MG63 (cell line): ENCODE results near the gene CFAP74. TPM values are rescaled to one million over a fixed set of nuclear protein-coding genes. Genes with fewer than 3 reads are reported as not detected.

Experiments
- DNase-seq: peaks from one replicate; pipeline ENCODE4 v3.0.0-alpha.2; 2020
- H3K27me3 ChIP-seq: fragments of 250-450 bp; sonication (Bioruptor Pico); 2 replicates; pipeline ENCODE4 v1.5.1; 2020; ENCODE audit warnings: mild to moderate bottlenecking, moderate library complexity
- H3K36me3 ChIP-seq: fragments of 250-450 bp; sonication (Bioruptor Pico); 2 replicates; pipeline ENCODE4 v1.5.1; 2020; ENCODE audit warnings: mild to moderate bottlenecking, moderate library complexity
- H3K4me3 ChIP-seq: fragments of 250-450 bp; sonication (Bioruptor Pico); 2 replicates; pipeline ENCODE4 v1.5.1; 2020; ENCODE audit warnings: mild to moderate bottlenecking, moderate library complexity
- H3K9me3 ChIP-seq: fragments of 250-450 bp; sonication (Bioruptor Pico); 2 replicates; pipeline ENCODE4 v1.5.1; 2020; ENCODE audit warnings: mild to moderate bottlenecking, moderate library complexity
- total RNA-seq: library from RNA; depleted of rRNA; stranded (reverse); fragments of >200 nt; shearing (Covaris generic); gene quantifications from 2 replicates; pipeline ENCODE4 v1.2.3, GENCODE V29; 2014; ENCODE audit warnings: low replicate concordance

The CFAP74 gene
- total RNA-seq, 1 experiment from 2014 or later, result 0.20 TPM

DNA sequence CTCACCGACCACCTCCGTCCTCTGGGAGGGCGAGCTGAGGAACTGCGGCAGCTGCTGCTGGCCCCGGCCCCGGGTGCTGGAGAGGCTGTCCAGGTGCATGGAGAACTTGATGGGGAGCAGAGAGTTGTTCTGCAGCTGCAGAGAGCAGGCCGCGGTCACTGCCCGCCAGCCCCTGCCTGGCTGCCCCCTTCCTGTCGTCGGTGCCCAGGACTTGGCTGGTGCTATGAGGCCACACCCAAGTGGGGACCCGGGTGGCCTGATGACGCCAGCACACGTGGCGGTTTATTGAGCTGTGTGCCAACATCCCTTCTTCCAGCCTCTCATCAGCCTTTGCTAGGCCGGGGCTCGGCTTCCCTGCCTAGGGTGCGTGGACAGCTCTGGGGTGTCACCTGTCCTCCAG is 79.2 kb downstream of the CFAP74 start:
- Histone ChIP-seq H3K36me3 (no peaks in the 10 kb centered on the region), H3K9me3 (no peaks in the 10 kb centered on the region), H3K4me3 (no peak overlapping the region), H3K27me3 (no peaks in the 10 kb centered on the region)
- DNase-seq, result no peak

DNA sequence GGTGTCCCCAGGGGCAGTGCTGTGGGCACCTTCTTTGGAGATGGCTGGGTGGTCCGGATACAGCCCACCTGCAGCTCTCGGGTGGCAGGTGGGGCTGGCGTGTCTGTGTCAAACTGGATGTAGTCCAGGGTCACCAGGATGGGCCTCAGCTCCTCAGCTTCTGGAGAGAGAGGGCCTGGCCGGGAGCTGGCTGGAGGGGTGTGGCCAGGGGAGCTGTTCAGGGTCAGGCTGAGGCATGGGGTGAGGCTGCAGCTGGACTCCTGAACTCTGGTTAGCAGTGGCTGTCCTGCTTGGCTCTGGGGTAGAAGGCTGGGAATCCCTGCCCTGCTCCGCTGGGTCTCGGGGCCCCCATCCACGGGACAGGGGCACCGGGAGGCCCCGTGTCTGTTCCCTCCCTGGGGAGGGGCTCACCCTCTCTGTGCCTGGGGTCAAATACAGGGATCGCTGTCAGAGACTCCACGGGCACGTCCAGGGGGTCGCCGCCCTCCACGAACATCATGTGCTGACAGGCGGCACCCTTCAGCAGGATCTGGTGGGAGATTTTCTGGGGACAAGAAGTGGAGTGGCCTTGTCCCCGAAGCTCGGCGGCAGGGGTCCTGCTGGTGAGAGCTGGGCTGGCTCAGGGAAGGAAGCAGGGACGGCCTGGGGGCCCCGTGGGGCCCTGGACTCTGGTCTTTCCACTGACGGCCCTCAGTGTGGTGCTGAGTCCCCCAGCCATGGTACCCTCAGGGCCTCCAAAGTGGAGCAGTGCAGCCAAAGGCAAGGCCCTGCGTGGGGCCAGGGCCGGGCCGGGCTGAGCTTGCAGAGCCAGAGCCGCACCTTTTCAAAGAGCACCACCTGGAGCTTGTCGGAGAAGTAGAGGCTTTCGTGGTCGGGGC is 80.4 kb downstream of the CFAP74 start:
- Histone ChIP-seq H3K36me3 (no peaks in the 10 kb centered on the region), H3K4me3 (no peak overlapping the region), H3K27me3 (no peaks in the 10 kb centered on the region), H3K9me3 (no peaks in the 10 kb centered on the region)
- DNase-seq, result no peak

DNA sequence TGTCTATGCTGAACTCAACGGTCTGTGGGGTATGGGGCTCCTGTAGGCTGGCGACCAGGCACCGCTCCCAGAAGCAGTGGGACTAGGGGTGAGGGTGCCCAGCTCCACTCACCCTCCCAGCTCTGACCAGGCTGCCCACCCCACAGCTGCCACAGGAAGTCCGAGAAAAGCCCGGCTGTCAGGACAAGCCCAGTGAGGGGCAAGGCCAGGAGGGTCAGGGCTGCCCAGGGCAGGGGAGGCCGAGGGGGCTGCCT is 81.0 kb downstream of the CFAP74 start:
- Histone ChIP-seq H3K9me3 (no peaks in the 10 kb centered on the region), H3K4me3 (no peak overlapping the region), H3K27me3 (no peaks in the 10 kb centered on the region), H3K36me3 (no peaks in the 10 kb centered on the region)
- no peak for DNase-seq

DNA sequence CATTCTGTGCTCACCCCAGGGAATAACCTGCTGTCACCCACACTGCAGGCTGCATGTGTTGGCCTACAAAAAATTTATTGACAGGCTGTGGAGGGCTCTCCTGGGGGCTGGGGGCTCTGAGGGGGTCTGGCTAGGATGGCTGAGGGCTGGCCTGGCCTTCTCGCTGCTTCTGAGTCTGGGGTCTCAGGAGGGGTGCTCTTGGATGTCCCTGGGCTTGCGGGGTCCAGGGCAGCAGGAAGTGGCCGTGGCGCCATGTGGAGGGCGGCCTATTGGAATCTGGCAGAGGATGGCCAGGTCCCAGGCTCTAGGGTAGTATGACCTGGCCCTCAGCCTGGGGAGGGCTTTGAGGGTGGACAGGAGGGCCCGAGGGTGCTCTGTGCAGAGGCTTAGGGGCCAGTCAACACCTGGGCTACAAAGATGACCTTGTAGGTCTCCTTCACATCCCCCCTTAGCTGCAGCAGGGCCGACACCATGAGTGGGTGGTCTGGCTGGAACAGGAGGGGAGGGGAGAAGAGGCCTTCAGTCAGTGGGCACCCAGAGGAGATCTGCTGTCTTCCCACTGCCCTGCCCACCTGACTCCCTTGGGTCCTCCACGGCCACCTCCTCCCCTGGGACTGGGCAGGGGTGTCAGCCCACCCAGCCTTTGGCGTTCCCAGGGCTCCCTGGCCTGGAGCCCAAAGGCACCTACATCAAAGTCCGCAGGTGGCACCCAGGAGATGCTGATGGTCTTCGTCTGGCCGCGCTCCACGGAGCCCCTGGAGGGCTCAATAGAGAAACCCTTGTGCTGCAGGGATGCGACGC is 81.5 kb downstream of the CFAP74 start:
- Histone ChIP-seq H3K4me3 (no peak overlapping the region), H3K36me3 (no peaks in the 10 kb centered on the region), H3K9me3 (no peaks in the 10 kb centered on the region), H3K27me3 (no peaks in the 10 kb centered on the region)
- DNase-seq, result no peak

DNA sequence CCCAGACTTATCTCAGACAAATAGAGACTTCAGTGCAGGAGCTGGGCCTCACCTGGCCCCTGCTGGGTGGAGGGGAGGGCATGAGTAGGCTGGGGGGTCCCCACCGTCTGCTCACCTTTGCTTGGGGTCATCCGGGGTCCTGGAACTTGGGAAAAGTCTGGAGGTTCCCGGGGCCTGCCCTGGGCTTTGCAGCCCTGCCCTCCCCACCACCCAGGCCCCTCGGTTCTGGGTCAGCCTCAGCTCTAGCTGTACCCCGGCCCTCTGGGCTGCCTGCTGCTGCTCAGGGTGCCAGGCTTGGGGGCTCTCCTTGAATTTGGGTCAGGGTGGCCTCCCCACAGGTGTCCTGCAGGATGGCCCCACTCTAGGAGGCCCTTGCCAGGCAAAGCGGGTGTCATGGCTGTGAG is 82.1 kb downstream of the CFAP74 start:
- no peak for DNase-seq
- Histone ChIP-seq H3K9me3 (no peaks in the 10 kb centered on the region), H3K4me3 (no peak overlapping the region), H3K27me3 (no peaks in the 10 kb centered on the region), H3K36me3 (no peaks in the 10 kb centered on the region)

DNA sequence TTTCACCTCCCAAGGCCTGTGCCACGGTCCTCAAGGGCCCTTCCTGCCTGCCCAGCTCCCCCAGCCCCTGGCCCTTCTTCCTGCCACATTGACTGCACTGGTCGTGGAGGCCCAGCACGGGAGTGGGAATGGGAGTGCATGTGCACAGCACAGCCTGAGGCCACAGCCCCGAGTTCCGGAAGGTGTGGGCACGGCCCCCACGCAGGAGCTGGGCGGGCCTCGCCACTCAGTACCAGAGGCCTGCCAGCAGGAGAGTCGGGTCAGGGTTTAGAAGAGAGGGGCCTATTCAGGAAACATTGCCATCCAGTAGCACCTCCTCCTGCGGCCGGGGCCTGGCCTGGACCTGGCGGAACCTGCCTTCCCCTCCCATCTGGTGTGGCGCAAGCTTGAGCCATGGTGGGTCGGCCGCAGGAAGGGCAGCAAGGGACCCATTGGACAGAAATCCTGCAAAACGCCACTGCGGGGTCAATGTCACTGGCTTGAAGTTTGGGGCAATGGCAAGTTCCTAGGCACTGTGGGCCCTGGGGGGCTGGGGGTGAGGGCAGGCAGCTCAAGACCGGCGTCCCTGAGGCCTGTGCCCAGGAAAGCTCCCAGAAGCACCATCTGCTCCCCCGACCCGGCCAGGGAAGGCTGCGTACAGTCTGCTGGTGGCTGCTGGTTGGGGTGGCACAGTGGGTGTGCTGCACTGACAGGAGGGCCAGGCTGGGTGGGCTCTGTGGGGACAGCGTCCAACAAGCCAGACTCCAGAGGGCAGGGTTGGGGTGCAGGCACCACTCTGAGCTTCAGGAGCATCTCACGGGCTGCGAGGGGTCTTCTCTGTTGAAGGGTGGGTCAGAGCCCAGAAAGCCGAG is 82.8 kb downstream of the CFAP74 start:
- H3K27me3 ChIP-seq, result no peaks in the 10 kb centered on the region
- no peak overlapping the region for H3K4me3 ChIP-seq
- H3K9me3 ChIP-seq, result no peaks in the 10 kb centered on the region
- H3K36me3 ChIP-seq, result no peaks in the 10 kb centered on the region
- DNase-seq, result no peak

DNA sequence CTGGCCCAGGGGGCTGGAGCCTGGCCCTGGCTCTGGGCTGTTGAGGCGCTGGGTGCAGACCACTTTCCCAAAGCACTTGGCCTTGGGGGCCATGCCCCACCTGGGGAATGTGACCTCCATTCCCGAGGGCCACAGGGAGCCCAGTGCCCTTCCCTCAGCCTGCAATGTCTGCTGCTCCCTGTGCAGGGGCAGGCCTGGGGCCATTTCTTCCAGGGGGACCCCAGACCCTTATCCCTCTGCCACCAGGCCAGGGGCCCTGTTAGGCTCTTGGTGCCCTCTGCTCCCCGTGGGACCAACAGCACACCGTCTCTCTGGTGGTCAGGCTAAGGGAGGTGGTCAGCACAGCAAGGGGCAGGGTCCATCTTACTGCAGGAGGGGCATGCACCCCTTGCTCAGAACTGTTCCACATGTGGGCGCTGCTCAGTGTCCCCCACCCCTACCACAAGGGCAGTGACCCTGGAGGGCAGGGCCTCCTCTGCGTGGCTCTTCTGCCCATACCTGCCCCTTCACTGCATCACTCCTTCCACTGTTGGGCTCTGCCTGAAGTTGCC is 83.5 kb downstream of the CFAP74 start:
- DNase-seq, result no peak
- Histone ChIP-seq H3K36me3 (no peaks in the 10 kb centered on the region), H3K9me3 (no peaks in the 10 kb centered on the region), H3K27me3 (no peaks in the 10 kb centered on the region), H3K4me3 (no peak overlapping the region)

DNA sequence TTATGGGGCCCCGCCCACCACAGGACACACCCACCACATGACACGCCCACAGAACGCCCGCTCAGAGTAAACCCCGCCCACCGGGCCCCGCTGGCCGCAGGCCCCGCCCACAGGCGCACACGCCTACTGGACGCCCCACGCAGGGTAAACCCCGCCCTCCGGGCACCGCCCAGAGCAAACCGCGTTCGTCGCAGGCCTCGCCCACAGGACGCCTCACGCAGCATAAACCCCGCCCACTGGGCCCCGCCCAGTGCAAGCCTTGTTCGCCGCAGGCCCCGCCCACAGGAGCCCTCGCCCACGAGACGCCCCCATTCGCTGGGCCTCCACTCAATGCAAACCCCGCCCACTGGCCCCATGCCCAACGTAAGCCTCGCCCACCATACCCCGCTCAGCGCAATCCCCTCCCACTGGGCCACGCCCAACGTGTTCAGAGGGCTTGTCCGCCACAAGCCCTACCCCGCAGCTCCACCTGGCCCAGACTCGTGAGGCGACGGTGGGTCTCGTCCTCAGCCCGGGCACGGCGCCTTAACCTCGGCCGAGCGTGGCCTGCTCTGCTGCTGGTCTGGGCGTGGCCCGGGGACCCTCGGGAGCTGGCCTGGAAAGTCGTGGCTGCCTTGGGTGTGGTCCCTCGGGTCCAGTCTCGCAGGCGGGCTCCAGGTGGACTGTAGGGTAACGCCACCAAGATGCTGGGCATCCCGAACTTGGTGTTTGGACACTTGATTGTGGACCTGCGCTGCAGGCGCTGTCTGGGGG is 84.1 kb downstream of the CFAP74 start:
- Histone ChIP-seq H3K4me3 (peak overlapping the region; percentile 38), H3K9me3 (no peaks in the 10 kb centered on the region), H3K36me3 (no peaks in the 10 kb centered on the region), H3K27me3 (no peaks in the 10 kb centered on the region)
- peak; percentile 93 for DNase-seq

DNA sequence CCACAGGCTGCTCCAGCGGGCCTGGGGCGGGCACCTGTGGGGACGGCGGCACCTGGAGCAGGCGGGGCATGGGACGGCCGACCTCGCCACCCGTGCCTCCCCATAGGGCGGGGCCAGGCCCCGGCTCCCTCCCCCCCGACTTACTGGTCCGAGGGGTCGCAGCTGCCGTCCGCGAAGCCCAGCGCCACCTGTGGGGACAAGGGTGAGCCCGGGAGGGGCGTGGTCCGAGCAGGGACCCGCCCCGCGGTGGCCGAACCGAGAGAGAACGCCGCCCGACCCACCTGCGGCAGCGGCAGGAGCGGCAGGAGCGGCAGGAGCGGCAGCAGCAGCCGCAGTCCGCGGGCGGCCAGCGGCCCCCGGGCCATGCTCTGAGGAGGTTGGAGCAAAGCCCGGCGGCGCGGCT is 84.7 kb downstream of the CFAP74 start, which contains the start of gene TMEM52:
TMEM52 (minus strand) TSS at position 379 of the 403 bp plus-strand sequence; CDS start at position 365, 14 bp downstream.
- no peaks in the 10 kb centered on the region for H3K27me3 ChIP-seq
- H3K4me3 ChIP-seq, result peak within 1 kb of the TSS; percentile 38
- no peaks in the 10 kb centered on the region for H3K36me3 ChIP-seq
- H3K9me3 ChIP-seq, result no peaks in the 10 kb centered on the region
- DNase-seq, result no peak

DNA sequence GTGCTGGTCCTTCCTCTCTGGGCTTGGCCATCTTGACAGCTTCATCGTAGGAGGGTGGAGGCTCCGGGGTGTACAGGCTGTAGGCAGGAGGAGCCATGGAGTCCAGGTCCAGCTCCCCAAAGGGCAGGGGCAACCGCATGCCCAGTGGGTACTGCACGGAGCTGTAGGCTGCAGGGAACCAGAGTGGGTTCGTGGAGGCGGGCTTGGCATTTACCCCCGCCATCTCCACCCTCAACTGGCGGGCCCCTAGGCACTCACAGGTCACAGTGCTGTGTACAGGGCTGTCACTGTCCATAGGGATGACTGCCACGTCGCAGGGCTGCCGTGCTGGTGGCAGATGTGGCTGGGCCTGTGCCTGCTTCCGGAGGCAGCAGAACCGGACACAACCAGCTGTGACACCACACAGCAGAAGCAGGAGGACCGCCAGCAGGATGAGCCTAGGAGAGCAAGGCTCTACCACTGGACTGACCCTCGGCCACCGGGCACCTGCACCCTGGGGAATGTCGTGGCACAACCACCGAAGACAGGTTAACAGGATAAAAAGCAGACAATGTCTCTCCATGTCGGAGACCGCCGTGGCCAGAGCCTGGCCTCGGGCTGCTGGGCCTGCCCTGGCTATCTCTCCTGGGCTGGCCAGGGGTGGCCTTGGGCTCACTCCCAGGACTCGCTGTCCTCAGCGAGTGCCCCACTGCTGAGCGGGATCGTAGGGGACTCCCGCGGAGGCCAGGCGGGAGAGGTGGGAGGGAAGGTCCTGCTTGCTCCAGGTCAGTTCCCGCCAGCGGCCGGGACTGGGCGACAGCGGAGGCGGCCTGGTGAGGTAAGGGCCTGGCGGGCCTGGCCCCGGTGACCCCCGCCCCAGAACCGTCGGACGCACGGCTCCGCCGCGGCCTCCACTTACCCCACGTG is 85.3 kb downstream of the CFAP74 start:
- no peak for DNase-seq
- Histone ChIP-seq H3K9me3 (no peaks in the 10 kb centered on the region), H3K4me3 (peak overlapping the region; percentile 38), H3K36me3 (no peaks in the 10 kb centered on the region), H3K27me3 (no peaks in the 10 kb centered on the region)

DNA sequence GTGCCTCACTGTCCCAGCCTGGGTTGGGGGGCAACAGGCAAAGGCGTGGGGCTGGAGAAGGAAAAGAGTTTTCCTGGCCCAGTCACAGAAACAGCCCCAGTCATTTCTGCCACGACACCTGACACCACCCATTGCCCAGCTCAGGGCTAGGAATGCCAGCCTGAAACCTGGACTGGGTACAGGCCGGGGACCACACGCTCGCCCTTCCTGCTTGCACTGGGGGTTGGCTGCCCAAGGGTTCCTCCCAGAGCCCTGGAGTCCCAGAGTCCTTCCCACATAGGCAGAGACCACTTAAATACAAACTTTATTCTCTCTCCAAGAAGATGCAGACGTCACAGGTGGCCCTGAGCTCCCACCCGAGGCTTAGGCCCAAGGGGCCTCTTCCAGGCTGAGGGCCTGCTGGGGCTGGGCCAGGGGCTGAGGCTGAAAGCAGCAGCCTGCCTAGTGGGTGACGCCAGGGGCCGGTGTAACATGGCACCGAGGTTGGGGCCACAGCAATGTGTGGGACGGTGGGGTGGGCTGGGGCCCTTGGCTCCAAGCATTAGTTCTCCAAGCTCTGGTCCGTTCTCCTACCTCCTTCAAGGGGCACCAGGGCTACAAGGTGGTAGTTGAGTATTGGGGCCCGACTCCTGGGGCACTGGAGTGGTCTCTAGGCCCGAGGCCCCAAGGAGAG is 86.1 kb downstream of the CFAP74 start:
- no peak overlapping the region for H3K4me3 ChIP-seq
- no peaks in the 10 kb centered on the region for H3K9me3 ChIP-seq
- DNase-seq, result no peak
- no peaks in the 10 kb centered on the region for H3K36me3 ChIP-seq
- H3K27me3 ChIP-seq, result no peaks in the 10 kb centered on the region

DNA sequence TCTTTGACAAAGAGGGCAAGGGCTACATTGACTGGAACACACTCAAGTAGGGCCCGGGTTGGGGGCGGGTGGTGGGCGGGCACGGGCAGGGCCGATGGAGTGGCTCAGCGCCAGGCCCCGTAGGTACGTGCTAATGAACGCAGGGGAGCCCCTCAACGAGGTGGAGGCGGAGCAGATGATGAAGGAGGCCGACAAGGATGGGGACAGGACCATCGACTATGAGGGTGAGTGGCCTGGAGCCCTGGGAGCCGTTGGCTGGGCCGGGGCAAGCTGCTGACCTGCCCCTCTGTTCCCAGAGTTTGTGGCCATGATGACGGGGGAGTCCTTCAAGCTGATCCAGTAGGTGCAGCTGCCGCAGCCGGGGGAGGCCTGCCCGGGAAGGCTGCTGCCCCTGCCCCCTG is 86.7 kb downstream of the CFAP74 start:
- Histone ChIP-seq H3K4me3 (no peak overlapping the region), H3K9me3 (no peaks in the 10 kb centered on the region), H3K27me3 (no peaks in the 10 kb centered on the region), H3K36me3 (no peaks in the 10 kb centered on the region)
- no peak for DNase-seq

DNA sequence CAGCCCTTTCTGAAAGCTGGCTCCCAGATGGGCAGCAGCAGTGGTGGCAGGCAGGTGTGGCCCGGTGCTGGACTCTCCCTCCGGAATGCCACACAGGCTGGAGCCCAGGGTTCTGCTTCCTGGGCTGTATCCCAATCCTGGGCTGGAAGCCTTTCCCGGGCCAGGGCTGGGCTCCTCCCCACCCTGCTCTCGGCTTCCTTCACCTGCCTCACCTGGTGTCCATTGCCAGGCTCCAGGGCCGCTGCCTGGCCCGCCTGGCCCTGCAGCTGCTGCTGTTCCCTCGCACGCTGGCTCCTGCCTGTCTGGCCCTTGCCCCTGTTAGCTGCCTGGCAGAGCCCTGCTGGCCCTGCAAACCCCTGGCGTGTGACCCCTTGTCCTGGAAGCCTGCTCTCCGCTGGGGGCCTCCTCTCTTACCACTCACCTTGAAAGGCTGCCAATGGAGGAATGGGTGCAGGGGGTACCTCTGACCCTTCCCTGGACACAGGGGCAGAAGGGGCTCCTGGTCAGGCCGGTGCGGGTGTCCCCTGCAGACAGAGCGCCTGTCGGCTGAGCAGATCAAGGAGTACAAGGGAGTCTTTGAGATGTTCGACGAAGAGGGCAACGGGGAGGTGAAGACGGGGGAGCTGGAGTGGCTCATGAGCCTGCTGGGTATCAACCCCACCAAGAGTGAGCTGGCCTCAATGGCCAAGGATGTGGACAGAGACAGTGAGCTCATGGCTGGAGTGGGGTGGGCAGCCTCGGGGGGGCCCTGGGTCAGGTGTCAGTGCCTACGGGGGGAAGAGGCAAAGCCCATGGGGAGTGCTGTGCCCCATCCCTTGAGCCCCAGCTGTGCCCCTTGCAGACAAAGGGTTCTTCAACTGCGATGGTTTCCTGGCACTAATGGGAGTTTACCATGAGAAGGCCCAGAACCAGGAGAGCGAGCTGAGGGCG is 87.4 kb downstream of the CFAP74 start:
- DNase-seq, result no peak
- Histone ChIP-seq H3K4me3 (no peak overlapping the region), H3K36me3 (no peaks in the 10 kb centered on the region), H3K9me3 (no peaks in the 10 kb centered on the region), H3K27me3 (no peaks in the 10 kb centered on the region)
